A549 (cell line): Measurements from ENCODE around the gene EIF2B1.

ENCODE experiments used
- CTCF ChIP-seq: fragments of >200 bp; sonication (Bioruptor Twin); formaldehyde crosslinking; IDR thresholded peaks from 3 replicates; pipeline ENCODE4 v1.5.1; 2016
- EP300 ChIP-seq, 2 experiments: fragments of >200 bp; sonication (Bioruptor Twin); formaldehyde crosslinking; IDR thresholded peaks; 2 replicates in 1 of 2; 3 replicates in 1 of 2; pipeline ENCODE4 v1.6.1; 2016 to 2017
- ESRRA ChIP-seq: fragments of 150-350 bp; IDR thresholded peaks from 2 replicates; pipeline ENCODE4 v1.6.1; 2014; ENCODE audit warnings: mild to moderate bottlenecking, low read length, borderline replicate concordance
- HES2 ChIP-seq: fragments of >200 bp; sonication (Bioruptor Twin); formaldehyde crosslinking; IDR thresholded peaks from 2 replicates; pipeline ENCODE4 v1.6.1; 2016
- KDM5A ChIP-seq: fragments of 200-600 bp; sonication (generic); IDR thresholded peaks from 2 replicates; pipeline ENCODE4 v1.6.1; 2016; ENCODE audit warnings: antibody characterized with exemption, mild to moderate bottlenecking
- MAZ ChIP-seq: fragments of 150-350 bp; IDR thresholded peaks from 2 replicates; pipeline ENCODE4 v1.6.1; 2014; ENCODE audit warnings: antibody characterized with exemption, low read depth, low read length, borderline replicate concordance
- MYC ChIP-seq: IDR thresholded peaks from 2 replicates; pipeline ENCODE4 v1.6.1; 2012; ENCODE audit warnings: mild to moderate bottlenecking, inconsistent platforms, low read length, improper control_type of control experiment, borderline replicate concordance
- POLR2A ChIP-seq: IDR thresholded peaks from 2 replicates; pipeline ENCODE4 v1.6.1; 2012; ENCODE audit warnings: mild to moderate bottlenecking, low read length
- RCOR1 ChIP-seq: fragments of 150-350 bp; IDR thresholded peaks from 2 replicates; pipeline ENCODE4 v1.6.1; 2014; ENCODE audit warnings: antibody characterized with exemption, low read length, low read depth
- REST ChIP-seq: fragments of 200-600 bp; sonication (generic); IDR thresholded peaks from 2 replicates; pipeline ENCODE4 v1.6.1; 2016; ENCODE audit warnings: antibody characterized with exemption, mild to moderate bottlenecking, moderate library complexity
- SMC3 ChIP-seq: fragments of >200 bp; sonication (Bioruptor Twin); formaldehyde crosslinking; IDR thresholded peaks from 3 replicates; pipeline ENCODE4 v1.6.1; 2018; ENCODE audit warnings: inconsistent platforms
- TF ChIP-seq, protein P1 (sequence below): fragments of 250-450 bp; sonication (Bioruptor Pico); IDR thresholded peaks from 2 replicates; pipeline ENCODE4 v1.5.0; 2021; ENCODE audit warnings: mild to moderate bottlenecking, moderate library complexity, borderline replicate concordance

DNA sequence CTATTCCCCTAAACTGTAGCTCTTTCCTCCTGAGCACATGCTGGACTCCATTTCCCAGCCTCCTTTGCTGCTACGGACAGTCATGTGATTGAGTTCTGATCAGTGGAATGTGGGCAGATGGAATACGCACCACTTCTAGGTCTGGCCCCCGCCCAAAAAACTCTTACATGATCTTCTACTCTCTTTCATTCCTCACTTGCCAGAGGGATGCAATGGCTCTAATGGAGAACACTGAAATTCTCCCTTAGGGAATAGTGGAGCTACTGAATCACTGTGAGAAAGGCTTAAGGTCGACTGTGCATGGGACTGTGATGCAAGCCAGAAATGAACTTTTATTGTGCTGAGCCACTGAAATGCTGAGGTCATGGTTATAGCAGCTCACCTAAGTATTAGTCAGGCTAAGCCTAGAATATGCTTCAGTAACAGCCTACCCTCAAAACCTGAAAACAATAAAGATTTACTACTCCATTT lies 62.1 kb downstream of the EIF2B1 start:
- TF ChIP-seq CTCF (no peak), SMC3 (no peak), HES2 (no peak), KDM5A (no peak), EP300 (IDR thresholded peaks at IDR 0.05) (no peak), POLR2A (no peak), REST (no peak), ESRRA (no peak), MYC (no peak), RCOR1 (no peak), MAZ (no peak)
- TF ChIP-seq, protein P1, sequence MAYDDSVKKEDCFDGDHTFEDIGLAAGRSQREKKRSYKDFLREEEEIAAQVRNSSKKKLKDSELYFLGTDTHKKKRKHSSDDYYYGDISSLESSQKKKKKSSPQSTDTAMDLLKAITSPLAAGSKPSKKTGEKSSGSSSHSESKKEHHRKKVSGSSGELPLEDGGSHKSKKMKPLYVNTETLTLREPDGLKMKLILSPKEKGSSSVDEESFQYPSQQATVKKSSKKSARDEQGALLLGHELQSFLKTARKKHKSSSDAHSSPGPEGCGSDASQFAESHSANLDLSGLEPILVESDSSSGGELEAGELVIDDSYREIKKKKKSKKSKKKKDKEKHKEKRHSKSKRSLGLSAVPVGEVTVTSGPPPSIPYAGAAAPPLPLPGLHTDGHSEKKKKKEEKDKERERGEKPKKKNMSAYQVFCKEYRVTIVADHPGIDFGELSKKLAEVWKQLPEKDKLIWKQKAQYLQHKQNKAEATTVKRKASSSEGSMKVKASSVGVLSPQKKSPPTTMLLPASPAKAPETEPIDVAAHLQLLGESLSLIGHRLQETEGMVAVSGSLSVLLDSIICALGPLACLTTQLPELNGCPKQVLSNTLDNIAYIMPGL (CRISPR knock-in tag): no peak
